ENCODE data around the gene GHDC. TPM values are rescaled to one million over a fixed set of nuclear protein-coding genes. Genes with fewer than 3 reads are reported as not detected.

The GHDC gene
- polyA plus RNA-seq, 12 donors, result 8.1 to 14.6 (median 10.0) TPM; not detected in 1

DNA sequence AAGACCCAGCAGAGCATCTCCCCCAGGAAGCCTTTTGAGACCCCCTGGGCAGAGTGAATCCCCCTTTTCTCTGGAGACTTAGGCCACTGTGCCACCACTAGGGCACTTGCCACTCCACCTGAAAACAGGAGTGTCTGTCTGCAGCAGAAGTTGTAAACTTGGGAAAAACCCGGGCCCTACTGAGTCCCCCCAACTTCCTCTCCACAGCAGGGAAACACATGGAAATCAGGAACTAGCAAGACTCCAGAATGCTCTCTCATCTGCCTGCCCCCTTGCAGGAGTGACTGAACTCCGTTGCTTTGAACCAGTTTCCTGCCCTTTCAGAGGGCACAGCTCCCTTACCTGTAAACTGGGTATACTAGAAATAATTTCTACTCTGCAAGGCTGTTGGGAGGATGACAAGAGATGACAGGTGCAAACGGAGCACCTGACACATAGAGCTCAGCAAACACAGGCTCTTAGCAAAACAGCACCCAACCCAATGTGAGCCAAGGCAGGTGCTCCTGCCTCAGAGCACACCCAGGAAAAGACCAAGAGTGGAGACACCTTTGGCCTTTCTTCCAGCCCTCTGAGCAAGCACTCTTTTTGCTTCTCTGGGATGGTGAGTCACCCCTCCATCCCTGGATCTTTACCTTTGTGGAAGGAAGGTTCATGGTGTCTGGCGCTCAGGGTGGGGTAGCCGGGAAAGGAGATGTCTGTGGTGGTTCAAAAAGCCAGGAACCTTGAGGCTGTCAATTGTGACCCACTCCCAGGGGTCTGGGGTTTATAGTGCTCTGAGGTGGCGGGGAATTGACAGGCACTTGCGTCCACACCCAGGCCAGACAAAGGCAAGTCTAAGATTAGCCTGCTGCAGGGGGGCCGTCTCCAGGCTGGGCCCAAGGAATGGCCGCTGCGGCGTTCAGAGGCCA, 9.3 kb downstream of the GHDC start, which contains the start of gene HCRT:
Gene HCRT (minus strand): TSS at position 740 of the 908 bp plus-strand sequence. CDS start 87 bp downstream, at position 653.
- no peak for DNase-seq

DNA sequence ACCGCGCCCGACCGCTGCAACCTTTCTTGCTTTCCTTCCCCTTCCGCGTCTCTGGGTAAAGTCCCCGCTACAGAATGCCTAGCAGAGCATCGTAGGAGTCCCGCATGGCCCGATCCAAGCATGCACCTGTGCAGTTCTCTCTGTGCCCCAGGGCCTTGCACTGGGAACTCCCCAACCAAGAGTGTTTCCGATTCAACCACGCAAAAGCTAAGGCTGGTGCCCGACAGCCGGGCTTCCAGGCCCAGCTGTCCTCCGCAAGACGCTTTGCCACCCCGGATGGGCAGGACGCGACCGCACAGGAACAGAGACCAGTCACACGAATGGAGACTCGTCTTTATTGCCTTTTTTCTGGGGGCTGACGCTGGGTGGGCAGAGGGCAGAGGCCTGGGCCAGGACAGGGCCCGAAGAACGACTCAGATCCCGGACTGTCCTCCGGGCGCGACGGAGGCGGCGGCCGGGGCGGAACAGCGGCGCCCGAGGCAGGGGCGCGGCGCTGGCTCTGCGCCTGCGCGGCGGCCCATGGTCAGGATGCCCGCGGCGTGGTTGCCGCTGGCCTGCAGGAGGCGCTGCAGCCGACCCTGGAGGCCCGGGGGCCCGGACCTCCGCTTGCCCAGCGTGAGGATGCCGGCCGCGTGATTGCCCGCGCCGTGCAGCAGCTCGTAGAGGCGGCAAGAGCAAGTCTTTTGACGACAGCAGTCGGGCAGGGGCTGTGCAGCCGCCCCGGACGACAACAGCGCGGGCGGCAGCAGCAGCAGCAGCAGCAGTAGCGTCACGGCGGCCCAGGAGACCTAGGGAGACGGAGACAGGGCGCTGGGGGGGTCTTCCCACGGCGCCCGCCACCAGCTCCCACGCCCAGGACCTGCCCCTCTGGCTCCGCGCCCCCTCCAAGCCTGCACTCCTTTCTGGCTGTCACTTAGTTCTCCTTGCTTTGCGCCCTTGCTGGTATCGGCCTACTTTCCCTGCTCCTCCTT, 10.3 kb downstream of the GHDC start:
- DNase-seq, result peak; percentile 74

DNA sequence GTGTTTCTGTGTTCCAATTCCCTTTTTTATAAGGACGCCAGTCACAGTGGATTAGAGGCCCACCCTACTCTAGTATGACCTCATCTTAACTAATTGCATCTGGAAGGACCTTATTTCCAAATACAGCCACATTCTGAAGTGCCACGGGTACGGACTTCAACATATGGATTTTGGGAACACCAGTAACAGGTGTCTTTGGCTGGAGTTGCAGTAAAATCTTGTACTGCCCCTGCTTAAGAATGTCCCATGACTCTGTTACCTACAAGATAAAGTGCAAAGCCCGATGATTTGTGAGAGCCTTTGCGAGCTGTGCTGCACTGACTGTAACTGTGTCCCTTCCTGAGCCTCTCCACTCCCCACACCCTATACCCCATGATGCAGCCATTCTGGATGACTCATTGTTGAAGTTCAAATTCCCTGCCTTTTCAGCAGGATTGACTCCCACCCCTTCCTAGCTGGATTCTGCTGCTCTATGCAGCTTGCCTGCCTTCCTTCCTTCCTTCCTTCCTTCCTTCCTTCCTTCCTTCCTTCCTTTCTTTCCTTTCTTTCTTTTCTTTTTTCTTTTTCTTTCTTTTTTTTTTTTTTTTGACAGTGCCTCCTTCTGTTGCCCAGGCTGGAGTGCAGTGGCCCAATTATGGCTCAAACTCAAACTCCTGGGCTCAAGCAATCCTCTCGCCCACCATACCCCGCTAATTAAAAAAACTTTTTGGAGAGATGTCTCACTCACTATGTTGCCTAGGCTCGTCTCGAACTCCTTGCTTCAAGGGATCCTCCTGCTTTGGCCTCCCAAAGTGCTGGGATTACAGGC, 11.2 kb downstream of the GHDC start:
- no peak for DNase-seq

DNA sequence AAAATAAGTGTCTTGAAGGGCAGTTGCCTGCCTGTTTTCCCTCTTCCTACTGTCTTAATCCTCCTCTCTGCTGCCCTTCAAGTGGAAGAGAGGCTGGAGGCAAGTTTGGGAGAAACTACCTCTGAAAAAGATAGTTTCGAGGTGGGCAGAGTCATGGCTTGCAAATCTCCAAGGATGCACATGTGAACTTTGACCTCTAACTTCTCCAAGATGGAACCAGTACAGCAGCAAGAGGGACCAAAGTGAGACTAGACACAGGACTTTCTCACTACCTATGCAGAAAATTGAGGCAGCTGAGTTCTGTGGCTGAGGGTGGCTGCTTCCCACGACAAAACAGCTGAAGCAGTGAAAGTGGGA, 12.5 kb downstream of the GHDC start:
- no peak for DNase-seq

DNA sequence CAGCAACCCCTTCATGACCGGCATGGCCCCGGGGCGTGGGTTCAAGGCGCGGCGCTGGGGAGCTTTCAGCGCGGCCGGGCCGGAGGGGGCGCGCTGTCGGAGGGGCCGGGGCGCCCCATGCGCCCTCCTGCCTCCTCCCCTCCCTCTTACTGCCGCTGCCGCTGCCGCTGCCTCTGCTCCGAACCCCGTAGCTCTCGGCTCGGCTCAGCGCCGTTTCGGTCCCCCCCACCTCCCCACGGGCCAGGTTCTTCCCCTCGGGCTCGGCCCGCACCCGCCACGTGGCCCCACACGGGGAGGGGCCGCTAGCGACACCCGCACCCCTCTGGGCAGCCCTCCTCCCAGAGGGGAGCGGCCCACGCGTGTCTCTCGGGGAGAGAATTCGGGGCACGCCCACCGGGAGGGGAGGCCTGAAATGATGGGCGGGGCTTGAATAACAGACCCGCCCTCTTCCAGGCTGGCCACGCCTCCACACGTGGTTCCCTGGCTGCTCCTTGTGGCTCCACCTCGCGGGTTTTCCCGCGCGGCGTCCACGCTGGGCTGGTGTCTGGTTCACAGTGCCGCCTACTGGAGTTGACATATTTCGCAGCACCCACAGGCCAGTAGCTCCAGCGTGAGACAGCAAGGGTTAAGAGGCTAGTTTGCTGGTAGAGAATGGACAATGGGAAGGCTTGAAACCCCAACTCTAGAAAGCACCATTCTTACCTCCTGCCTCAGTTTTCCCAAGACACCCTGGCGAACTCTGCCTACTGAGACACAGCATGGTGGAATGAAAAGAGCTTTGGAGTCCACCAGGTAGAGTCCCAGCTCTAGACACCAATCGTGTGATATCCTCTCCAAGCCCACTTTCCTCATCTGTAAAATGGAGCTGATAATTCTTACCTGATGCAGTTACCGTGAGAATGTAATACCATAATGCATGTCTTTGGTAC, 13.1 kb downstream of the GHDC start, which contains the start of gene KCNH4:
Gene KCNH4 (minus strand): TSS at position 221 of the 929 bp plus-strand sequence. CDS start 197 bp downstream, at position 24.
- peak; percentile 31 for DNase-seq

DNA sequence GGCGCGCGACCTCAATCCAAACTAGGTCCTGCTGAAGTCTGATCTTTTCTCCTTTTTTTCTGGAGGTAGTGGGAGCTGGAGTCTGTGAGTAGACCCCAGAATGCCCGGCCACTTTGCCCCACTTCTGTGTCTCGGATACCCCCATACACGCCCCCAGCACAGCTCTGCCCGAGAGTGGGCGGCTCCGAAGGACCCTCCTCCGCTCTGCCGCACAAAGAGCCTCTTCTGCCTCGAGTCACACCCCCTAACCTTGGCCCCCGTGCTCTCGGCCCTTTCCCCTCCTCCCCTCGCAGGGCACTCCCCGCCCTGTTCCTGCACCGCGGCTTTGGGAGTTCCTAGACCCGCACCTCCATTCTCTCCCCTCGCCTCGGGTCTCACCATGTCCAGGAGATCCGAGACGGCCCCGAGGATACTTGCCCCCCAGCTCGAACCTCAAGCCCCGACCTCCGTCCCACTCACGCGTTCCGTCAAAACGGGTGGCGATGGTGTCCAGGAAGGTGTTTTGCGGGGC, 13.8 kb downstream of the GHDC start:
- no peak for DNase-seq

DNA sequence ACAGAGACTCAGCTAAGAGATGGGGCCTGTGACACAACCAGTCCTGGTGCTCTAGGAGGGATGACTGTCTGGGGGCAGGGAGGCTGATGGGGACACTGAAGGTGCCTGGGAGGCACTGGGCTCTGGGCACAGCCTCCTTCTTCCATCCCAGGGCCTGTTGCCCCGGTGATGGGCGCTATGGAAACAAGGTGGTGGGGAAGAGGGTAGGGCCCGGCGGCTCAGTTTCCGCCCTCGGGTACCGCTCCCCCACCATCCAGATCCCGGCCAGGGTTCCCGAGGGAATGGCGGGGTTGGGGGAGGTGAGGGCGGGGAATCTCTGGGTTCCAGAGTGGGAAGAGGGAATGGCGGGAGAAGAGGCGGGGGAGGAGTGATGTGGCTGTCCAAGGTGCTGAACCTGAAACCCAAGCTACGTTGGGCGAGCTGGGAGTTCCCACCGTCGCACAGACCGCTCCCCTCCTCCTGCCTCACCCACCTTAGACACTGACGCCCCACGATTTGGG, 14.3 kb downstream of the GHDC start:
- DNase-seq, result peak; percentile 42

DNA sequence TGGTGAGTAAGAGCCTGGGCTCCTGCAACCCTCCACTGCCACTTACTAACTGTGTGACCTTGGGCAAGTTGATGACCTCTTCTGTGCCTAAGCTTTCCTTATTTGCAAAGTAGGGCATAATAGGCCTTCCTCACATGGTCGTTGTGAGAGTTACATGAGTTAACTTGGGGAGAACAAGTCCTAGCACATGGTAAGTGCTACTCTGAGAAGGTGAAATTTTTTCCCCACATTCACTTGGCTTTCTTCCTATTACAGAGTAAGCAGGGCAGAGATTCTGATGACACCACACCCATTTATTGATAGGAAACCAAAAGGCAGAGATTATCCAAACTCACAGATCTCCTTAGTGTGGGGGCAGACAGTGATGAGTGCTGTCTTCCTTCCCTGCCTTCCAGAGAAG, 15.0 kb downstream of the GHDC start:
- DNase-seq, result no peak

DNA sequence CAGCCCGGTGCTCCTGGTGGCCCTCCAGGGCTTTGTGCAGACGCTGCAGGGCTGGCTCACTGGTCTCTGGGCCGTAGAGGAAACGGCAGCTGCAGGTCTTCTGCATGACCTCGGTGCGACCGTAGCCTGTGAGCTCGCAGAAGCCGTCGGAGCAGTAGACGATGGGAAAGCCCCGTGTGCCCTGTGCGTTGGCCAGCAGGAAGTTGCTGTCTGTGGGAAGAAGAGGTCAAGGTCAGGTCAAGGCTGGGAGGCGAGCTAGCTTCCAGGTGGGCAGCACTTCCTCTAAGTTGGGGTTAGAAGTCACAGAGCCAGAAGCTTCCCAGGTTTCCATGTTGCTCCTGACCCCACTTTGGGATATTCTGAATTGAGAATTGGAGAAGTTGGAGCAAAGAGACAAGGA, 15.5 kb downstream of the GHDC start:
- DNase-seq, result no peak

DNA sequence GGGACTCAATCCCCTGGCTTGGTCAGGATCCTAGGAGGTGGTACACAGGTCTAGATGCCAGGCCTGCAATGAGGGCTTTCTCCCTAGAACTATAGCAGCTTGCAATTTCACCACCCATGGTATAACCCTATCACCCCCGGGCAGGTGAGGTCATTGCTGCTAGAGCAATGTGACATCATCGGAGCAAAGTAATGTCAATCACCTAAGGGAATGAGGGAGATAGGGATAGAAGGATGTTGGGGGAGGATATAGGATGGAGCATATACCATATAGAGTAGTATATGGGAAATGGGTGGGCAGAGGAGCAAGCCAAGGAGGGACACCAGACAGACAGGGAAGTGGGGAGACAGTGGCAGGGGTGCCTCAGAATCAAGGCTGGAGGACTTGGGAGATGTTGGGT, 16.6 kb downstream of the GHDC start:
- DNase-seq, result no peak

DNA sequence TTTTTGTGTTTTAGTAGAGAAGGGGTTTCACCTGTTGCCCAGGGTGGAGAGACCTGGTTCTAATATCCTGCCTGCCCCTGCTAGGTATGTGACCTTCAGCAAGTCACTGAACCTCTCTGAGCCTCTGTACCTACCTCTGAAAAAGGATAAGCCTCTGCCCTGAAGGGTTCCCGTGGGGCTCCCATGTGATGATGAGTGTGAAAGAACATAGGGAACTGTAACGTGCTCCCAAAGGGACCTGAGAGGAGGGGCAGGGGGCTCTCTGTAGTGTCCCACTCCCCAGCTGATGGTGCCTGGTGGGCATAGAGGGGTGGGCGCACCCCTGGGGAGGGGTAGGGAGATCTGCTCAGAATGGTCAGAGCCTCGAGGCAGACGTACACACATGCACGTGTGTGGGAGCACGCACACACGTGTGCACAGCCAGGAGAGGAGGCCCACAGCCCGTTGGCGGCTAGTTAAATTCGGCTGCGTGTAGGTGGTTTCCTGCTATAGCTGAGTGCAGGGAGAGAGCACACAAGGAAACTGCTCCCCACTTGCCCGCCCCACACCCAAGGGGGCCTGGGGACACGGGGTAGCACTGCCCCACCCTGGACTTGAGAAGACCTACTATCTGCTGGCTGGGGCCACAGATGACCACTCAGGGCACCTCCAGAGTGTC, 20.0 kb downstream of the GHDC start:
- DNase-seq, result no peak

DNA sequence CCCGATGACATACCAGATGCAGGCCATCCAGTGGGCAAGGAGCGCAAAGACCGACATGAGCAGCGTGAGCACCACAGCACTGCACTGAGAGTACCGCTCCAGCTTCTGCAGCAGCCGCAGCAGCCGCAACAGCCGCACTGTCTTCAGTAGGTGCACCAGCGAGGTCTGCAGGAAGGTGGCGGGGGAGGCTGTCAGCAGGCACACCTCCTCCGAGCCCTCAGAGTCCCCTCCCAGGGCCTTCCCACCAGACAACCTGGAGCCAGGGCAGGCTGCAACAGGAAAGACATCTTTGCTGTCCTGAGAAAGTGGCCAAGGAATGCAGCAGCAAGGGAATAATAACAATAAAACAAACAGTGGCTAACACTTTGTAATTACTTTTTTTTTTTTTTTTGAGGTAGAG, 22.5 kb downstream of the GHDC start:
- no peak for DNase-seq

DNA sequence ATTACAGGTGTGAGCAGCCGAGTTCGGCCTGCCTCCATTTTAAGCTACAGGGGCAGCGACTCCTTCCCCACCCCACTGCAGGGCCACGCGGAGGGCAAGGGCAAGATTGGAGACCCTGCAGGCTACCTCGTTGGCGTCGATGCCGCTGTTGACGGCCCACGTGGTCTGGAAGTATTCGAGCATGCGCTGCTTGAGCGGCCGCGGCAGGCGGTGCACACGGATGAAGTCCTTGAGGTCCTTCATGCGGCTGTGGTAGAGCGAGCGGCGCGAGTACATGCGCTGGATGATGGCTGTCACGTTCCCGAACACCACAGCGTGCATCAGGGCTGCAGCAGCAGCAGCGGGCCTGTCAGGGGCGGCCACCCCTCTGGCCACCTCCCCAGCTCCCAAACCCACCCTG, 24.9 kb downstream of the GHDC start:
- no peak for DNase-seq

DNA sequence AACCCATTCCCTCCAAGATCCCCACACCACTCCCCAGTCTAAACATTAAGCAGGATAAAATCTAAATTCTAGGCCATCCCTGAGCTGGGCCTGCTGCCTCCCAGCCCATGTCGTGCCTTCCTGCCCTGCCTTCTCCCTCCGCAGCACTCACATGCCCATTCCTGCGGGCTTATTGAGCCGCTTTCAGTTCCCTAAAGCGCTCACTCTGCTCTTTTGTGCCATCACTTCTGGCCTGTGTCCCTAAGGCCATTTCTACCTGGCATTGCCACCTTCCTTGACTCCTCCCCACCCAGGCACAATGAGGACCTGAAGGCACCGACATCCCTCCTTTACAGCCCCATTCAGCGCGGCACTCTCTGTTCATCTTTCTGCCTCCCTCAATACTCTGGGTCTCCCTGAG, 26.5 kb downstream of the GHDC start:
- no peak for DNase-seq

DNA sequence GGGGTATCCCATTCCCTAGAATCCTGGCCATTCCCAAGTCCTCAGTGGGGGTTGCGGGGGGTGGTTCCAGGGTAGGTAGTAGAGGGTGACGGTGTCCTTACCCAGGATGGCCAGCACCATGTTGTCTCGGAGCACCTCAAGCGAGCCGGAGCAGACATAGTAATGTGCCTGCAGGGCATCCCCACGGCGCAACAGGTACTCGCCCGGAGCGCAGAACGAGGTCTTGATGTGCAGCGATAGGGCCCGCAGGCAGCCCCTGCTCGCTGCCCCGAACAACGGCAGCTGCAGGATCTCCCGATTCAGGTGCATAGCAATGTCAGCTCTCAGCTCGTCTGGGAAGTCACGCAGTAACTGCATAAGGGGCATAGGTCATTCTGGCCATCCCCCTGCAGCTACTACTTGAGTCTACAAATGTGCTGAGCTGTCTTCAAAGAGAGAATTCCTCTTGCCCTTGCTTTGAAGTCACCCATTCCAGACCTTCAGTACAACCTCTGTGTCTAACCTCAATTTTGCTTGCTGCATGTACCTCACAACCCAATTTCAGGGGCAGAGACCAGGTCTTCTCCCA, 28.0 kb downstream of the GHDC start:
- DNase-seq, result no peak

DNA sequence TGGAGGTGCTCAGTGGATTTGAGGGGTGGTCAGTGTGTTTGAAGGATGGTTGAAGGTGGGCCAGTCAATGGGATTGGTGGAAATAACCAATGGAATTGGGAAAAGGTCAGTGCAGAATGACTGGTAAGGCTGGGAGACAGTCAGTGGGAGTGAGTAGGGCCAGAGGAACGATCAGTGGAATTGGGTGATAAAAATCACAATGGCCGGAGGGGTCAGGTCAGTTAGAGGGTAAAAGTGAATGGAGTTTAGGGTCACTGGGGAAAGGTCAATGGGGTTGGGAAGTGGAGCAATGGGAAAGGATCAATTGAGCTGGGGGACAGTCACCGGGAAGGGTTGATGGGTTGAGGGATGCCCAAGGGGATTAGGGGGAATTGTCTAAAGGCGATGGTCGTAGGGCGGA, 28.5 kb downstream of the GHDC start:
- DNase-seq, result no peak

DNA sequence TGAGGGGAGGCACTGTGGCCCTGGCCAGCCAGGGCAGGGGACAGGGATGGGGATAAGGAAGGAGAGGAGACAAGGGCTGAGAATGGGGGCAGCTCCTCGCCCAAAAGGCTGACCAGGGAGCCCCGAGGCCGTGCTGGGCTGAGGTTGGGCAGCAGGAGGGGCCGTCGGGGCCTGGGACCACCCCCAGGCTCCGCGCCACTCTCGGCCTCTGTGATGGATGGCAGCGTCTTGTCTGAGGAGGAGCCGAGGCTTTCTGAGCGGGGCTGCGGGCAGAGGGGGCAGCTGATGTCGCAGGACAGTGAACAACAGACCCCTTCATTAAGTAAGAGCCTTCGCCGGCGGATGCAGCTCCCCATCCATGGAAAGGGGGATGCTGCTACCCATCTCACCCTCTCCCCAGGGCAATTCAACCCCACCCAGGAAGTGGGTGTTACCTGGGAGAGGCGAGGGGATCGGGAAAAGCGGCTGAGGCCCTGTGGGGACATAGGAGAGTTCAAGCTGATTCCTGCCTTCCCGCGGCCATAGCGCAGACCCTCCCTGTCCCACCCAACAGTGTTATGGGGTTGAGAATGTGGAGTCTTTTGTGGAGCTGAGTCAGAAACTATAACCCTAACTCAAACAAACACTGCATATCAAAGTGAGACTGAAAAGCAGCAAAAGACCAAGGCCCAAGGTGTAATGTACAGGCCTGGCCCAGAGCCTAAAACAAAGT, 30.4 kb downstream of the GHDC start:
- DNase-seq, result no peak

DNA sequence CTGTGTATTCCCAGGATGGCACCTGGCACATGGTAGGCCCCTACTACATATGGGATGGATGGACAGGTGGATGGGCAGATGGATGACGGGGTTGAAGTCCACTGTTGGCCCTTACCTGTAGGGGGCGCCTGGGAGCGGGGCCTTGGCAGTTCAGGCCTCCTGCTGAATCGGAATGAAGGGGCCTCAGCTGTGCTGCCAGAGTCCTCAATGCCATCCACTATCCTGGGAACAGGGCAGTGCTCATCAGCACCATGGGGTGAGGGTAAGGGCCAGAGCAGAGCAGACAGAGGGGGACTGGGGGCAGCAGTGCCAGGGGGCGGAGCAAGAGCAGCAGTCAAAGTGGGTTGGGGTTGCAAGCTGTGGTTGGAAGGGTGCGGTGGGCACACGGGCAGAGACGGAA, 31.2 kb downstream of the GHDC start:
- no peak for DNase-seq

All from muscle of arm (tissue), 12 donors.